Measurements from ENCODE around the gene EXOSC3. TPM values are rescaled to one million over a fixed set of nuclear protein-coding genes. Genes with fewer than 3 reads are reported as not detected.

Gene EXOSC3
- total RNA-seq, 1 experiment from 2014 or later: 81.0 TPM

GRCh38 chr9:37801287-37801850, 16.5 kb upstream of the EXOSC3 start:
- Histone ChIP-seq H4K5ac (ENCODE audit: insufficient read length, low read depth, low read length) (no peak overlapping the region), H2AK5ac (ENCODE audit: insufficient read length, low read length) (no peak overlapping the region), H3K23ac (ENCODE audit: insufficient read length, low read depth, low read length) (no peak overlapping the region), H4K91ac (ENCODE audit: insufficient read length, low read depth, low read length) (no peak overlapping the region), H2BK120ac (ENCODE audit: low read depth, low read length, poor library complexity, severe bottlenecking) (no peak overlapping the region), H2BK5ac (ENCODE audit: insufficient read length, low read length) (no peak overlapping the region), H3K18ac (ENCODE audit: insufficient read length, low read depth, low read length) (no peak overlapping the region), H3K9ac (ENCODE audit: extremely low read depth, insufficient read length, low read length) (peak overlapping the region; percentile 70), H3K79me1 (ENCODE audit: insufficient read depth, low read depth, low read length, poor library complexity, severe bottlenecking) (no peaks in the 10 kb centered on the region), H2BK20ac (ENCODE audit: low read depth, low read length, poor library complexity, severe bottlenecking) (no peak overlapping the region), H3K56ac (ENCODE audit: insufficient read length, low read depth, low read length) (no peak overlapping the region), H3K23me2 (ENCODE audit: insufficient read length, low read depth, low read length, poor library complexity, severe bottlenecking) (peaks cover 11% of the 10 kb centered on the region), H3K4me2 (ENCODE audit: insufficient read depth, insufficient read length, low read length) (peak overlapping the region; percentile 99), H3K9me3 (ENCODE audit: control insufficient read depth, low read depth, low read length) (no peaks in the 10 kb centered on the region), H3K27me3 (ENCODE audit: insufficient read depth, low read length) (no peaks in the 10 kb centered on the region), H2AFZ (ENCODE audit: low read length) (no peak overlapping the region), H3K4me1 (ENCODE audit: insufficient read depth, low read length) (peaks cover 2% of the 10 kb centered on the region), H3K4ac (ENCODE audit: low read depth, low read length) (no peak overlapping the region), H4K20me1 (ENCODE audit: control insufficient read depth, insufficient read depth, insufficient read length) (no peaks in the 10 kb centered on the region), H2BK12ac (ENCODE audit: insufficient read length, low read depth, low read length) (no peak overlapping the region), H4K8ac (replicated peaks; ENCODE audit: insufficient read length, low read depth, low read length) (no peak overlapping the region), H3K79me2 (ENCODE audit: insufficient read depth, low read length) (peaks cover 7% of the 10 kb centered on the region; the same call in 1 of the 2 replicates), H3K27ac (ENCODE audit: insufficient read length, low read depth, low read length) (no peak overlapping the region), H2BK15ac (ENCODE audit: low read depth, low read length) (no peak overlapping the region), H3K14ac (ENCODE audit: insufficient read depth, low read length) (no peak overlapping the region), H3T11ph (ENCODE audit: low read length) (no peak overlapping the region)
- Mint-ChIP-seq H3K36me3 (ENCODE audit: insufficient read depth in 1 of 3, low read depth in 3 of 3) (no peaks in the 10 kb centered on the region; a peak in 1 of 7 replicates), H3K9me3 (no peaks in the 10 kb centered on the region), H3K4me1 (peaks cover 23 to 25% of the 10 kb centered on the region in 2 experiments), H3K27me3 (ENCODE audit: low read depth) (peaks cover 1% of the 10 kb centered on the region), H3K4me3 (peak overlapping the region; percentile 97 to 98), H3K27ac (no peak overlapping the region; a peak in 1 of 7 replicates)
- no CpG with 5 or more reads among the region's 45 CpGs for WGBS (ENCODE audit: extremely low coverage, insufficient read length, low lambda C conversion rate)
- peak; percentile 32 for DNase-seq
- no peak for TF ChIP-seq CTCF (conservative IDR thresholded peaks at IDR 0.05)
